IMR-90 (cell line): ENCODE results near the gene MAN2B1. TPM values are rescaled to one million over a fixed set of nuclear protein-coding genes. Genes with fewer than 3 reads are reported as not detected.
A peak's percentile ranks its signal among the peaks of the same experiment; 100 is the strongest.

Experiments used
- ATAC-seq: fragments of 200-7000 bp; cut with Tn5 transposase; 2 replicates; pipeline ENCODE4 v1.9.1; 2020; ENCODE audit warnings: low read depth, mild to moderate bottlenecking, moderate library complexity
- BruUV-seq: library from RNA; stranded (reverse); fragments of 400-500 nt; replicated peaks from 2 replicates; lab custom pipeline; 2021; lab: Mats Ljungman, UMichigan
- CTCF ChIA-PET: fragments of 300-600 bp; formaldehyde crosslinking; extraction: SDS; loops from one replicate; lab custom pipeline; 2021; ENCODE audit warnings: antibody characterized with exemption; lab: Yijun Ruan, JAX
- POLR2A ChIA-PET: fragments of 300-600 bp; sonication (Branson Sonifier 250); formaldehyde crosslinking; loops from one replicate; lab custom pipeline; 2022; ENCODE audit warnings: antibody characterized with exemption; ENCODE audit not compliant: unreplicated experiment; lab: Charles Lee
- DNase-seq: peaks from one replicate; pipeline ENCODE4 v3.0.0; 2013
- H2AFZ ChIP-seq: replicated peaks from 2 replicates; pipeline ENCODE3; 2013; ENCODE audit warnings: low read length, mild to moderate bottlenecking; ENCODE audit not compliant: poor library complexity
- H2AK5ac ChIP-seq: 2 replicates; pipeline ENCODE4 v1.6.1; 2013; ENCODE audit warnings: low read depth, low read length, inconsistent platforms
- H2AK9ac ChIP-seq: replicated peaks from 2 replicates; pipeline ENCODE3; 2013; ENCODE audit warnings: mild to moderate bottlenecking, low read depth, low read length, moderate library complexity; ENCODE audit not compliant: poor library complexity
- H2BK120ac ChIP-seq: 2 replicates; pipeline ENCODE4 v1.6.1; 2013; ENCODE audit warnings: low read depth, low read length, inconsistent platforms
- H2BK15ac ChIP-seq: 3 replicates; pipeline ENCODE4 v1.6.1; 2013; ENCODE audit warnings: low read depth, low read length, inconsistent platforms
- H2BK20ac ChIP-seq: 2 replicates; pipeline ENCODE4 v1.6.1; 2013; ENCODE audit warnings: low read depth, mild to moderate bottlenecking, inconsistent platforms, low read length, moderate library complexity
- H2BK5ac ChIP-seq: 2 replicates; pipeline ENCODE4 v1.6.1; 2013; ENCODE audit warnings: mild to moderate bottlenecking, low read depth, low read length, inconsistent platforms; ENCODE audit not compliant: poor library complexity, severe bottlenecking
- H3K14ac ChIP-seq: replicated peaks from 2 replicates; pipeline ENCODE4 v1.6.1; 2013; ENCODE audit warnings: low read depth, low read length, inconsistent platforms
- H3K18ac ChIP-seq: 2 replicates; pipeline ENCODE4 v1.6.1; 2013; ENCODE audit warnings: low read depth, low read length, control low read depth
- H3K23ac ChIP-seq: 2 replicates; pipeline ENCODE4 v1.6.1; 2013; ENCODE audit warnings: low read depth, low read length, inconsistent platforms
- H3K27ac ChIP-seq: 2 replicates; pipeline ENCODE4 v1.5.1; 2013; ENCODE audit warnings: mild to moderate bottlenecking, control low read depth, low read length; ENCODE audit not compliant: insufficient read depth
- H3K27me3 ChIP-seq: 2 replicates; pipeline ENCODE4 v1.6.1; 2013; ENCODE audit warnings: low read length; ENCODE audit not compliant: control insufficient read depth, insufficient read depth
- H3K36me3 ChIP-seq: 2 replicates; pipeline ENCODE4 v1.6.1; 2013; ENCODE audit warnings: low read length, mixed read lengths; ENCODE audit not compliant: control insufficient read depth, insufficient read depth
- H3K4ac ChIP-seq: 2 replicates; pipeline ENCODE4 v1.6.1; 2013; ENCODE audit warnings: low read depth, low read length, inconsistent platforms
- H3K4me1 ChIP-seq: 2 replicates; pipeline ENCODE4 v1.6.1; 2013; ENCODE audit warnings: low read length, mixed read lengths; ENCODE audit not compliant: control insufficient read depth, insufficient read depth
- H3K4me2 ChIP-seq: 2 replicates; pipeline ENCODE4 v1.6.1; 2013; ENCODE audit warnings: low read depth, mild to moderate bottlenecking, control low read depth, low read length, moderate library complexity
- H3K4me3 ChIP-seq: 2 replicates; pipeline ENCODE4 v1.5.1; 2013; ENCODE audit warnings: low read depth, mild to moderate bottlenecking, control low read depth, low read length, moderate library complexity; ENCODE audit not compliant: insufficient read depth
- H3K56ac ChIP-seq: 2 replicates; pipeline ENCODE4 v1.6.1; 2013; ENCODE audit warnings: low read length, inconsistent platforms; ENCODE audit not compliant: insufficient read depth; ENCODE audit errors: extremely low read depth
- H3K79me1 ChIP-seq, 2 experiments: 2 replicates each; pipeline ENCODE4 v1.6.1; 2013; ENCODE audit warnings: low read length in 2 of 2, inconsistent platforms in 1 of 2, low read depth in 1 of 2
- H3K9ac ChIP-seq: 2 replicates; pipeline ENCODE4 v1.6.1; 2013; ENCODE audit warnings: low read depth, low read length, control low read depth
- H3K9me1 ChIP-seq: 2 replicates; pipeline ENCODE4 v1.6.1; 2013; ENCODE audit warnings: low read length, inconsistent platforms; ENCODE audit not compliant: insufficient read depth
- H3K9me3 ChIP-seq: 2 replicates; pipeline ENCODE4 v1.6.1; 2013; ENCODE audit warnings: low read length; ENCODE audit not compliant: control insufficient read depth, insufficient read depth
- H4K20me1 ChIP-seq: 2 replicates; pipeline ENCODE4 v1.6.1; 2013; ENCODE audit warnings: low read length, inconsistent platforms; ENCODE audit not compliant: insufficient read depth
- H4K5ac ChIP-seq: 2 replicates; pipeline ENCODE4 v1.6.1; 2013; ENCODE audit warnings: mild to moderate bottlenecking, low read depth, low read length, control low read depth
- H4K8ac ChIP-seq, 2 experiments: 2 replicates each; pipeline ENCODE4 v1.6.1; 2013; ENCODE audit warnings: low read depth in 2 of 2, low read length in 2 of 2, control low read depth in 1 of 2, inconsistent platforms in 1 of 2
- H4K91ac ChIP-seq: 2 replicates; pipeline ENCODE4 v1.6.1; 2013; ENCODE audit warnings: low read depth, low read length, inconsistent platforms; ENCODE audit not compliant: insufficient read depth
- BHLHE40 ChIP-seq: fragments of 150-350 bp; IDR thresholded peaks from 2 replicates; pipeline ENCODE4 v1.6.1; 2016; ENCODE audit warnings: mild to moderate bottlenecking, low read depth, low read length
- CEBPB ChIP-seq: IDR thresholded peaks from 2 replicates; pipeline ENCODE4 v1.6.1; 2012; ENCODE audit warnings: low read depth, low read length, improper control_type of control experiment
- CHD1 ChIP-seq: IDR thresholded peaks from 2 replicates; pipeline ENCODE4 v1.6.1; 2012; ENCODE audit warnings: low read depth, low read length, improper control_type of control experiment
- CTCF ChIP-seq: conservative IDR thresholded peaks from 2 replicates; pipeline ENCODE4 v1.5.1; 2012; ENCODE audit warnings: mild to moderate bottlenecking, low read depth, low read length, improper control_type of control experiment
- ELK1 ChIP-seq: fragments of 150-350 bp; IDR thresholded peaks from 2 replicates; pipeline ENCODE4 v1.6.1; 2016; ENCODE audit warnings: low read depth, mild to moderate bottlenecking, low read length, moderate library complexity, borderline replicate concordance
- MAFK ChIP-seq: IDR thresholded peaks from 2 replicates; pipeline ENCODE4 v1.6.1; 2012; ENCODE audit warnings: low read depth, low read length, improper control_type of control experiment
- MXI1 ChIP-seq: IDR thresholded peaks from 2 replicates; pipeline ENCODE4 v1.6.1; 2012; ENCODE audit warnings: low read depth, mild to moderate bottlenecking, low read length, moderate library complexity, borderline replicate concordance
- NFE2L2 ChIP-seq: fragments of 150-350 bp; IDR thresholded peaks from 2 replicates; pipeline ENCODE4 v1.6.1; 2016; ENCODE audit warnings: low read depth, mild to moderate bottlenecking, low read length
- POLR2A ChIP-seq: IDR thresholded peaks from 2 replicates; pipeline ENCODE4 v1.6.1; 2012; ENCODE audit warnings: mild to moderate bottlenecking, low read depth, low read length
- RCOR1 ChIP-seq: IDR thresholded peaks from 2 replicates; pipeline ENCODE4 v1.6.1; 2012; ENCODE audit warnings: mild to moderate bottlenecking, low read length, improper control_type of control experiment; ENCODE audit not compliant: insufficient replicate concordance
- RFX5 ChIP-seq: IDR thresholded peaks from 2 replicates; pipeline ENCODE4 v1.8.0; 2012; ENCODE audit warnings: low read depth, mild to moderate bottlenecking, low read length, moderate library complexity
- WGBS, 2 experiments: methylation state at CpG; one replicate each; pipeline versions ENCODE4 v1.1.5 to v1.1.7; 2013; ENCODE audit warnings: missing lambda C conversion rate in 2 of 2; ENCODE audit not compliant: insufficient read length in 1 of 2; ENCODE audit errors: extremely low coverage in 2 of 2; 5-methylcytosine and 5-hydroxymethylcytosine counted together
- dilution Hi-C: fragments of 300-500 bp; cut with HindIII; formaldehyde crosslinking; loops from one replicate; pipeline ENCODE4 v1.14.3; 2018; ENCODE audit warnings: low sequenced_read_pairs; ENCODE audit not compliant: unreplicated experiment
- in situ Hi-C: fragments of 300-500 bp; cut with MboI; formaldehyde crosslinking; loops from 3 replicates; pipeline ENCODE4 v1.14.3; 2019; ENCODE audit warnings: low sequenced_read_pairs, inconsistent platforms, mixed read lengths
- intact Hi-C: fragments of 100-400 bp; cut with micrococcal nuclease; formaldehyde crosslinking; loops from 2 replicates; pipeline ENCODE4 v1.10.0; 2022
- polyA plus RNA-seq, 3 experiments: library from polyadenylated mRNA; depleted of rRNA; stranded (reverse); fragments of >200 nt; gene quantifications; 2 replicates each; pipeline ENCODE4 v1.2.3, GENCODE V29; 2012; ENCODE audit warnings: low replicate concordance in 1 of 3
- total RNA-seq: library from RNA; depleted of rRNA; stranded (reverse); fragments of >200 nt; gene quantifications from 2 replicates; pipeline ENCODE4 v1.2.3, GENCODE V29; 2012

The MAN2B1 gene
- total and polyA plus RNA-seq, 2 of the 4 experiments (the other 2 are of a cell fraction), result 10.4 to 55.4 TPM

GRCh38 chr19:12703046-12703445 is 36.5 kb upstream of the MAN2B1 start:
- H3K4ac ChIP-seq, result no peak overlapping the region
- ATAC-seq (peak; percentile 79), DNase-seq (peak; percentile 43)
- WGBS, 2 experiments, result 73% methylated on average over 5 of the region's 9 CpGs; no CpG with 5 or more reads in 1 of the 2 experiments
- H2AFZ ChIP-seq, result no peak overlapping the region
- H2BK15ac ChIP-seq, result no peak overlapping the region
- H3K4me3 ChIP-seq, result no peak overlapping the region
- H3K56ac ChIP-seq, result no peak overlapping the region
- no peak for TF ChIP-seq CEBPB
- no peak for TF ChIP-seq NFE2L2
- no peak for TF ChIP-seq BHLHE40
- TF ChIP-seq RCOR1, result no peak
- TF ChIP-seq CHD1, result no peak
- TF ChIP-seq RFX5, result no peak
- TF ChIP-seq POLR2A, result no peak
- no peak for TF ChIP-seq ELK1
- TF ChIP-seq MXI1, result no peak
- TF ChIP-seq CTCF, result no peak
- TF ChIP-seq MAFK, result no peak
- in situ Hi-C loops, result no loop called here
- no TSS peak for BruUV-seq
- no peak overlapping the region for H2BK5ac ChIP-seq
- H3K14ac ChIP-seq, result no peak overlapping the region
- peaks cover 14% of the 10 kb centered on the region for H4K20me1 ChIP-seq
- no peaks in the 10 kb centered on the region for H3K9me3 ChIP-seq
- H3K4me1 ChIP-seq, result no peaks in the 10 kb centered on the region
- H3K36me3 ChIP-seq, result peaks cover 75% of the 10 kb centered on the region
- intact Hi-C loops, result no loop called here
- H4K8ac ChIP-seq, result no peak overlapping the region
- POLR2A ChIA-PET, result no interaction called here
- no peak overlapping the region for H3K4me2 ChIP-seq
- no peak overlapping the region for H4K91ac ChIP-seq
- H2AK5ac ChIP-seq, result no peak overlapping the region
- no peak overlapping the region for H3K27ac ChIP-seq
- H3K9ac ChIP-seq, result no peak overlapping the region
- dilution Hi-C loops, result no loop called here
- H3K27me3 ChIP-seq, result no peaks in the 10 kb centered on the region
- CTCF ChIA-PET, result no interaction called here
- no peak overlapping the region for H4K5ac ChIP-seq
- no peak overlapping the region for H3K18ac ChIP-seq
- peaks cover 5 to 18% of the 10 kb centered on the region in 2 experiments for H3K79me1 ChIP-seq
- no peak overlapping the region for H3K23ac ChIP-seq
- no peak overlapping the region for H2BK20ac ChIP-seq
- H3K9me1 ChIP-seq, result no peaks in the 10 kb centered on the region
- no peak overlapping the region for H2AK9ac ChIP-seq
- H2BK120ac ChIP-seq, result no peak overlapping the region
